ENCODE data around the gene PHKG1.
"Not testable (repeated sequence)": the region's sequence is repeated elsewhere in the genome, so short reads cannot be mapped to it uniquely, and the experiment has no call there.

Gene PHKG1

DNA sequence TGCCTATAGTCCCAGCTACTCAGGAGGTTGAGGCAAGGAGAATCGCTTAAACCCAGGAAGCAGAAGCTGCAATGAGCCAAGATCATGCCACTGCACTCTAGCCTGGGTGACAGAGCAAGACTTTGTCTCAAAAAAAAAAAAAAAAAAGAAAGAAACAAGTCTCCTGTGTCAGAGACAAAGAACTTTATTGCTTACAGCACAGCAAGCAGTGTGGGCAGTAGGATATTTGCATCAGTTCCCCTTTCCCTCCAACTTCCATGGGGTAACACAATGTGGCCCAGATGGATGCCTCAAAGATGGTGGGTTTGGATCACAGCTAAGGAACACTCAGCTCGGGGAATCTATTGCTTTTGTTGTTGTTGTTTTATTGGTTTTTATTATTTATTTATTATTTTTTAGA lies 47.0 kb downstream of the PHKG1 start:
- DNase-seq (ENCODE audit: low read depth): not testable (repeated sequence)

DNA sequence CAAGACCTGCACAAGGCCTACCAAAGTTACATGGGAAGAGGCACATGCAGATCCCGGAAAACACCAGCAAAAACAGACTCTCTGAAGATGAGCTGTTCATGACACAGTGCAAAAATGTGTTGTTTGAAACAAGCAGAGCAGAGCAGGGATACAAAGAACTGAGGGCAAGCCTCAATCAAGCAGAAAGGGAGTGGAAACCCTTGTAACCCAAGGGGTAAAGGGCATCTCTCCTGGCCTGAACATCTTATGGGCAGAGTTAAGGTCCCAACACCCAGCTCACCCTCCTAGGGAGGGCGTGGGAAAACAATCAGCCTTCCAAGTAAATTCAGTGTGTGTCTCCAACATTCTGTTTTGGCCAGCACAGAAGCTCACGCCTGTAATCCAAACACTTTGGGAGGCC lies 52.0 kb downstream of the PHKG1 start:
- DNase-seq (ENCODE audit: low read depth): no peak

DNA sequence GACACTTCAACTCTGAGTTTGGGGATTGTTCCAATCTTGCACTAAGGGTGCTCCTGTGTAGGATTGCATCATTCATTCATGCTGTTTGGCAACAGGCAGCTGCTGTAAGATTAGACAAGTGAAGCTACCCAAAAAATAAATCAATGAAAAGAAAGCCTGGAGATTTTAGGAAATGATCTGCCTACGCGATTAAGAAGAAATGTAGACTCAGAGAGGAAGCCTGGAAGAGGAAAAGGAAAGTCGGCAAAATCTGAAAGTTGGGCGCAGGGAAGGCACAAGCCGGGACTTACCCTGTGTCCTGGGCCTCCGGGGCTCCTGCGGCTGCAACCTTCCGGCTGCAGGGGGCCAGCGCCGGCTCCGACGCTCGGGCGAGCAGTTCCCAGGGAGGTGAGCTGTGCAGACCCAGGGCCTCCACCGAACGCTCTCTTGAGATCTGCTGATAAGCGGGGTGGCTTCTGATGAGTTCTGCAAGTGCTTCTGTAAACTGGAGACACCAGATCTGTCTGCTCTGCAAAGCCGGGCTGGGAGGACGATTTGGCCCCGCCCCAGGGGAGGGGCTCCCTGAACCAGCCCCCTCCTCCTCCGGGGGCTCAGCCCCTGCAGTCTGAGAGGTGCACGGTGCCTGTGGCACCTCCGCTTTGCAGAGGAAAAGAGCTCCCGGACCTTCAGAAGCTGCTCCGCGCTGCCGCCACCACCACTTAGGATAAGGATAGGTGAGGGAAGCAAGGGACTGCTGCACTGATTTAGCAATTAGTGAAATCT lies 58.9 kb downstream of the PHKG1 start:
- peak; percentile 57 for DNase-seq (ENCODE audit: low read depth)

DNA sequence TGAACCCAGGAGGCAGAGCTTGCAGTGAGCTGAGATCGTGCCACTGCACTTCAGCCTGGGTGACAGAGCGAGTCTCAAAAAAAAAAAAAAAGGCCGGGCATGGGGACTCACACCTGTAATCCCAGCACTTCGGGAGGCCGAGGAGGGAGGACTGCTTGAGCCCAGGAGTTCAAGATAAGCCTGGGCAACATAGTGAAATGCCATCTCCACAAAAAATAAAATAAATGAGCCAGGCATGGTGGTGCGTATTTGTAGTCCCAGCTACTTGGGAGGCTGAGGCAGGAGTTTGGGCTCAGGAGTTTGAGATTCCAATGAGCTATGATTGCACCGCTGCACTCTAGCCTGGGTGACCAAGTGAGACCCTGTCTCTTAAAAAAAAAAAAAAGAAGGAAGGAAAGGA lies 60.2 kb downstream of the PHKG1 start:
- not testable (repeated sequence) for DNase-seq (ENCODE audit: low read depth)

DNA sequence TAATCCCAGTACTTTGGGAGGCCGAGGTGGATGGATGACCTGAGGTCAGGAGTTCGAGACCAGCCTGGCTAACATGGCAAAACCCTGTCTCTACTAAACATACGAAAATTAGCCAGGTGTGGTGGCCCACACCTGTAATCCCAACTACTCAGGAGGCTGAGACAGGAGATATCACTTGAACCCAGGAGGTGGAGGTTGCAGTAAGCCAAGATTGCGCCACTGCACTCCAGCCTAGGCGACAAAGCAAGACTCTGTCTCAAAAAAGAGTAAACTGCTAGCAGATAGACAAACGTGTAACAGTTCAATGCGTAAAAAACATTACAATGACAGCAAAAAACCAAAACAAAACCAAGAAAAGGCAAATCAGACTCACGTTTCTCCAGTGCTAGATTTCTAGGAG lies 61.2 kb downstream of the PHKG1 start:
- DNase-seq (ENCODE audit: low read depth): not testable (repeated sequence)

DNA sequence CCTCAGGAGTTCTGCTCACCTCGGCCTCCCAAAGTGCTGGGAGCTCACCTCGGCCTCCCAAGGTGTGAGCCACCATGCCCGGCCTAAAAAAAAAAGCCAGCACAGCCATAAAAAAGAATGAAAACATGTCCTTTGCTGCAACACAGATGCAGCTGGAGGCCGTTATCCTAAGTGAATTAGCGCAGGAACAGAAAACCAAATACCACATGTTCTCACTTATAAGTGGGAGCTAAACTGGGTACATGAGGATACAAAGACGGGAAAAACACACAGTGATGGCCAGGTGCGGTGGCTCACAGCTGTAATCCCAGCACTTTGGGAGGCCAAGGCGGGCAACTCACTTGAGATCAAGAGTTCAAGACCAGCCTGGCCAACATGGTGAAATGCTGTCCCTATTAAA lies 62.4 kb downstream of the PHKG1 start:
- no peak for DNase-seq (ENCODE audit: low read depth)

Measured in stimulated activated CD8-positive, alpha-beta memory T cell treated with anti-CD3 and anti-CD28 coated beads, Interleukin-12 subunit alpha, Interleukin-12 subunit beta, amount 100 ng/mL, for 4 hours (primary cell).